Stimulated activated CD4-positive, alpha-beta T cell treated with anti-CD3 and anti-CD28 coated beads, Interleukin-2, amount 100 ng/mL, for 24 hours (primary cell): ENCODE data around the gene GLIS1.

Experiments
- DNase-seq, 2 donors: peaks; one replicate each; pipeline ENCODE4 v3.0.0-alpha.2; 2020

The GLIS1 gene

DNA sequence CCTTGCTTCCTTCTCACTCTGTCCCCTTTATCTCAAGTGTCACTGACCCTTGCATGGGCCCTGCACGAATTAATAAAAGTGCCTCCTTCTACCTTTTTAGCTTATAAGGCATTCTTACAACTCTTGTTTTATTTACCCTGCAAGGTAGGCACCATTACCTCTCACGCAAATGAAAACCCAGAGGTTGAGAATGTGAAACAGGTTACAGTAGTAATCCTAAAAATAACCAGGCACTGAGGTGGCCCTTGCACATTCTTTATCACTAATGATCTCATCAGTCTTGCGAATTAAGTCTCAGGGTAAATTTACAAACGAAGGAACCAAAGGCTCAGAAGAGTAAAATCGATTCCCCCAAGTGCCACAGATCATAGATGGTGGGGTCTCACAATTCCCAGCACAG lies 3.7 kb downstream of the GLIS1 start:
- DNase-seq: no peak

DNA sequence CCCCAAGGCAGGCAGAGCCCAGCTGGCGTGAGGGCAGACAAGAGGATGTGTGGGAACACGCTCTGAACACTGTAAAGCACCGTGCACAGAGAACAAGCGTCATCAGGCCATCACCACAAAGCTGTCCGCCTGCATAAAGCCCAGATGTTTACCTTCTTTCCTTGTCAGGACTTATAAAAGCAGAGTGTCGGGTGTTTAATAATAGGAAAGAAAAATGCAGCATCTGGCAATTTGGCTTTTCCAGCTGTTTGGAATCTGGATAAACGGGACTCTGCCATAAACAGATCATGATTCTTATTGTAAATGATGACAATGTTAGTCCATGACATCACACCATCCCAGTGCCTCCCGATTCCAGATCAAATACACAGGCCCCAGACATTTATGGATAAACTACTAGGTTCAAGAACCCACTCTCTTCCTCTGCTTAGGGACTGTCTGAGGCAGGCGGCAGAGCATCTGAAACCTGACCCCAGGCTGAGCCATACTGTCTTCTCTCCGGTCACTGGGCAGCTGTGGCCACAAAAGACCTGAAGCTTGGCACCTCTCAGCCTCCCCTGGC lies 4.2 kb downstream of the GLIS1 start:
- DNase-seq: no peak

DNA sequence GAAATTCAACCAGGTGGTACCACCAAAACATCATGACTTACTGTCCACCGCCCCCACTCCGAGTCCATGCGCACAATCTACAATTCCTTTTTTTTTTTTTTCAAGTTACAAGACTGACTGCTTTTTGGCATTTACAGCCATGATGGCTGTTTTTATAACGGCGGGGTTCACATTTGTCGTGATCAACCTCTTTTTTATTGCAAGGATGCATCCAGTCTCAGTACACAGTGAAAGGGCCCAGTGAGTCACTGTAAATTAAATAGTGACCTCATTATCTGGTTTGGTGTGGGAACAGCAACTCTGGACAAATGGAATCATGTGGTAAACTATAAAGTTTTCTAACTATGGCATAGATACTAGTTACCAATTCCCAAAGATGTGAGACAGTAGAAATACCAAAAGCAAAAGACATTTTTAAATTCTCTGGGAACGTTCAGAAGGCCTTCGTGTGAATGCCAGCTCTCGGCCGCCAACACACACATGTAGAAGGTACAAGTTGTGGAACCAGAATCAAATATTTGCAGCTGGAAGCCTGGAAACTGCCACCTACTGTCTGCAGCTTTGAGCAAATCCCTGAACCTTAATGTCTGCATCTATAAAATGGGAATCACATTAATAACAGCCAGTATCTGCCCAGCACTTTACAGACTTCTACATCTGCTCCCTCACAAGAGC lies 4.9 kb downstream of the GLIS1 start:
- no peak for DNase-seq

DNA sequence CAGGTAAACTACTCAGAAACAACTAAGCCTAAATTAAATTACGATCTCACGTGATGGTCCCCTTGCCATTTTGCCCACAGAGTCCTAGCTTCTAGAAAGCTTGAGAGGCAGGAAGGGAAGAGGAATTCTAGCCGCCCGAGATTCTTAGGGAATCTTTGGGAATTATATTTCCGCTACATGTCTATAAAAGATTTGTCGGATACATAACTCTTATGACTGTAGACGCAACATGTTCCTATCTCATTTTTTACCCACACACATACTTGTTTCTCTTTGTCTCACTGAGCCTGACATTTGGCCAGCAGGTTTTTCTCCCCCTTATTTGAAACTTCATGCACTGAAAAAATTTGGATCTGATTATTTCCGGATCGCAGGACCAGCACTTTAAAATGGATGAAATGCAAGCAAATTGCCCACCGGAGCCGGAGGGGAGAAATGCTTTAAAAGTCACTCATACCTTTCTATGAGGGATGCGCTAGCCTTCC lies 5.5 kb downstream of the GLIS1 start:
- DNase-seq: no peak

DNA sequence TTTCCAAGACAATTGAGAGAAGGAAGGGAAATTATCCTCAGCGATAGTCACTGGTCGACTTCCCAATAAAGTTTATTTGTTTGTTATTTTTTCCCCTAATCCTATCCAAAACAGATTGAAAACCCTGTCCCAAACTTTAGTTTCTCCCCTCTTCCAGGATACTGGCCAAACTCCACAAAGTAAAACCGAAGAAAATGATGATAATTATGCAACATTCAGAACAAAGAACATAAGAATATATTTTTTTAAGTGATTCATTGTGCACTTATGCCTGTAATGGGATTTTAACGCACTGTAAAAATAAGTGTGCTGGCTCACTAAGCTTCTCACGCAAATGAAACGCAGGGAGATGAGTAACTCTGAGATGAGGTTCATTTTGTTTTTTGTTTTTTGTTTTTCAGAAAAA lies 6.0 kb downstream of the GLIS1 start:
- DNase-seq: no peak

DNA sequence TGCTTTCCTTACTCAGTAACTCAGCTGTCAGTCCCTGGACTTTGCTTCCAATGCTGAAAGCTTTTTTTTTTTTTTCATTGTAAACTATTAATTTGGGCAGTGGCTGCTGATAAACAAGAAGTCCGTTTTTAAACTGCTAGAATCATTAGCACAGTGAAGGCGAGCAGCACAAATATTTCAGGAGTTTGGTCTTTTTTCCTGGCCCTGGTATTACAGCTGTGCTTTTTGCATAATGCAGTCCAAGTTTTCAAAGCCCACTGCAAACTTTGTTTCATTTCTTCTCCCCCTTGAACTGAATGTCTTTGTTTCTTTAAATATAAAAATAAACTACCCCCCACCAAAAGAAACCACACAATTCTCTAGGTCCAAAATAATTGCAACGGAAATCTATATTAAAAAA lies 6.6 kb downstream of the GLIS1 start:
- no peak for DNase-seq

DNA sequence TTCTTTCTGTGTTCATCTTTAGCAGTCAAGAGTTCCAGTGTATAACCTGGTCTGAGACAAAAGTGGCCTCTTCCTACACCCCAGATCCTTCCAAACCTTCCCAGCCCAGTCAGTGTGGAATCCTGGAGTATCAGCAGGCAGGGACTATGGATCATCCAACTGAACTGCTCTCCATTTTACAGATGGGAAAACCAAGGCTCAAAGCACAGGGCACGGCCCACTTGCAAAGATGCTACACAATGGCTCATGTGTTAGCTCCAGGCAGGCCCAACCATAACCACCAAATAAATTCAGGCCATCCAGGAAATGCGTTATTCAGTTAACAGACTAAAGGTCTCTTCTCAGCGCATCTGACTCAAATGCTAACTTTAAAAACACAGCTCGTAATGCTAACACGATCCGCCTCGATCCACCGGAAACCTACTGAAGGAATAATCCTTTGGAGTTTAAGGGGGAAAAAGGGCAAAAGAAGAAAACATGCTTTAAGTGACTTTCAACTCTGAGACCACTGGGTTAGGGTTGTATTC lies 7.1 kb downstream of the GLIS1 start:
- no peak for DNase-seq

DNA sequence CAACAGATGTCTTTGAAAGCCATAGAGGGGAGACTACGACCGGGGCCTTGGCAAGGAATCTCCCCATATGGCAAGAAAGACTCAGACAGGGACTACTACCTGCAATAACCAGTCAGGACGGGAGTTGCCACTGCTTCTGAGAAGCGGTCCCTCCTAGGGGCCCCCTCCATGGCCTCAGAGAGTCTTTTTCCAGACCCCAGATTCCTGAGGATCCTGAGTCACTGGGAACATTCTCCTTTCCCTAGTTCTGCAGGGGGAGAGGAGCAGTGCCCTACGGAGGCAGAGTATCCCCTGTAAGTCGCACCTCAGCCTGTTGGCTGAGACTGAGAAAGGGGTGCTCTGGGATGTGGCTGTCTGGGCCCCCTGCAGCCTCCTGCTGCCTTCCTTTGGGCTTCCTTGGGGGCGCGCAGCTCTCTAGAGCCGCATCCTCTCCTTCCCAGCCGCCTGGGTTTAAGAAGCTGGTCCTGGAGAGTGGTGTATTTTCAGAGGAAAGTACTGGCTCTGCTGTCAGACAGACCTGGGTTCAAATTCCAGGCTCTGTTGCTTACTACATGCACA lies 7.8 kb downstream of the GLIS1 start:
- DNase-seq: no peak

DNA sequence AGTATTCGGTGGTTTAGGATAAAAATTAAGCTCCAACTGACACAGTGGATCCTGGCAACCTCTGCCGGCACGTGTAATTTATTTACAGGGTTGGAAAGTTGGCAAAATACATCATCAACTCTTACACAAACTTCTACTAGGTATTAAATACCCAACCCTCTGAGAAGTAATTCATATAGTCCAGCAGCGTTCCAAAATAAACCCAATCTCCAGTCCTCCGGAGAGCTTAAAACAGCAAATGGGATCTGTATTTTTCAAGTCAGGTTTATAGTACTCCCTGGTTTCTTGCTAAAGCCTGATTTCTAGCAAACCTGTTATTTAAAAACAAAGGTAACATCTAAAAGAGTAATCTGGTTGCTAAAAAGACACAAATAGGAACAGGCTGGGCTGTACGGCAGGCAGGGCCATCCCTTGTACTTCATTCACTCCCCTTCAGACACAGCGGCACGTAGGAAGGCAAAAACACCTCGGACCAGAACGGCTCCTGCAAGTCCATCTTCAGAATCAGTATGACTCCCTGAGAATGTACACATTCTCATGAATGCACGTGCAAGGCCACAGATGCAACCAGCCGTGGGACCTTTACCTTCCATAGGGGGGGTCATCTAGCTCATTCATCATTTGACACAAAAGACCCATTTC lies 8.6 kb downstream of the GLIS1 start:
- DNase-seq: no peak

DNA sequence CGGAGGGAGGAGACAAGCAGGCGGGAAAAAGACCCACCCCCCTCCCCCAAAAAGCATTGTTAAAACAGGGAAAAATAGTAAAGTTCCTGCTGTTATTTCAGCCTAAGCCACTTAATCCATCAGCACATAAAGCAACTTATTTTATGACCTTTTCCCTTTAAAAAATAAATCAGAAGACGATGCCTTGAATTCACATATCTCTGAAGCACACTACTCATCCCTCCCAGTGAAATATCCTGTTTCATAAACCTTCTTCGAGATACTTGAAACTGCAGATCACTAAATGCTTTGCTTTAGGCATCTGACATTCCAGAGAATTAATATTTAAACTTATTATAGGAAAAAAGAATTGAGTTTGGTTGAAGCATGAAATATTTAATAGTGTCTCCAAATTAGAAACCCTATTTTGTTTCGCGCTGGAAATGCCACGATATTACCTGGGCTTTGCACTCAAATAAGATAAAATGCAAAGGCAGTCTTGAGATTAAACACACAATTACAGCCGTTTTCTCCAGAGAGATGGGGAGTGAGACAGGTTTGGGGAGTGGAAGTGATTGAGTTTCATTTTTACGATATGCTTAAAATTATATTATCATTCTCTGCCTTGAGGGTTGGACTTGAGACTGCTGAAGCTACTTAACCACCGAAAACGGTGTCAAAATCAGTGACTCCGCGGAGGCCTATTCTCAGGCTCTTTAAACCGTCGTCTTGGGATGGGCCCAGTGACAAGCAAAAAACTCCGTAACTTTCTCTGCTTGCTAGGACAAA lies 9.3 kb downstream of the GLIS1 start:
- DNase-seq: no peak

DNA sequence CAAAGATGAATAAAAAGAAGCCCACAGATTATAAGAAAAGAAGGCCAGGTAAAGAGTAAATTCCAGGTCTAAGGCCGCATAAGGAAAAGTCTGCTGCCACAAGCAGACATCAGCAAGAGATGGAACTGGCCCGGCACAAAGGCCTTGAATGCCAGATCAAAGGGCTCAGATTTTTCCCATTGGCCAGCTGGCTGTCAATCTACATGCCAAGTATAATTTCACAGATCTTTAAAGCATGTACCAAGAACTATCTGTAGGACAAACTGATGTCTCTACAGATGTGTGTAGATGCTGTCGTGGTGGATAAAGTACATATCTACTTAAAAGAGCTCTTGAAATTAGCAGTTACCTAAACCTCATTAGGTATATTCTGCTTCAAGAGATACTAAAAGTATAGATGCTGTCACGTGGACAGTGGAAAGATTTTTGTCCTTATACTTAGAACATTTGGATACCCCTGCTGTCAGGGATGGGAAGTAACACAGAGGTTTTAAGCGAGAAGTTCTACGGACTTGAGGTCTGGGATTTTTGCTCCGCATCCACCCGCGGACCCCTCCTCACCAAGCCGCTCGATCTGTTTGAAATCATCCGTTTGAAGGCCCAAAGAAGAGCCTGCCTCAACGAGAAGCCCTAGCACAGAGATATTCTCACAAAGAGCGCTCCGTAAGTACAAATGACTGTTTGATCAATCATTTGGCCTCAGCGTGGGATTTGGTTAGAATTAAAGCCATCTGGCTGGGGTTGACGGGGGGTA lies 10.1 kb downstream of the GLIS1 start:
- DNase-seq: no peak

DNA sequence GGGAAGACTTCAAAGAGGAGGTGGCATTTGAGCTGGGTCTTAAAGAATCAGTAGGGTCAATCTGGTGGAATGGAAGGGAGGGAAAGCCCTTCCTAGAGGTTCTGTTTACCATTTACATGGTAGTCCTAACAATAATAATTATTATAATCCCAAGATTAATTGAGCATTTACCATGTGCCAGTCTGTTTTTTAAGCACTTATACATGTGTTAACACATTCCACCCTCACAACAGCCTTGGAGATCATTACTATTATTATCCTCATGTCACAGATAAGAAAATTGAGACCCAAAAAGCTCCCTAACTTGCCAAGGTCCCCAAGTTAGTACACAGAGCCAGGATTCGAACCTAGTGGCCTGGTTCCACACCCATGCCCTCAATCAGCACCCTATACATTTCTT lies 10.8 kb downstream of the GLIS1 start:
- no peak for DNase-seq

DNA sequence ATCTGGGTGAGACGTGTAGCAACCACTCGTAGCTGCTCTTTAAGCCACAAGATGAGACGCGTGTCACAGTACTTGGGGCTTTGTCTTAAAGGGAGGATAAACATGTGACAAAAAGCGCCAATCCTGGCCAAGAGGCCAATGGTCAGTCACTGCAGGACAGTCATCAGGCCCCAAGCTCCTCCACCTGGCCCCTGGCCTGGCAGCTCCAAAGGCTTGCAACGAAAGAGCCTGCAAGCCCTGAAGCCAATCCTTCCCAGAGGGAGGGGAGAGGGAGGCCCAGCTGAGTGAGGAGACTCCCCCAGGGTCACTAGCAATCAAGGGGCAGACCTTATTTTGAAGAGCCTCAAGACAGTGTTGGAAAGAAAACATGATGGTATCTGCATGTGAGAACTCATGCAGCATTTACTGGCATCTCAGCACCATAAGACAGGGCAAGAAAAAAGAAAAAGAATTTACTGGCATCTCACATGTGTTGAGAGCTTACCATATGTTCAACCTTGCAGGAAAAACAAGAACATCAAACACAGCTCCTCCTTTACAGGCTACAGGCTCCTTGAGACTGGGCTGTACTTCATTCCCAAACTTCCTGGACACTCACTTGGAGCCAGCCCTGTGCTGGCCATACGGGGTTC lies 11.4 kb downstream of the GLIS1 start:
- DNase-seq: no peak

DNA sequence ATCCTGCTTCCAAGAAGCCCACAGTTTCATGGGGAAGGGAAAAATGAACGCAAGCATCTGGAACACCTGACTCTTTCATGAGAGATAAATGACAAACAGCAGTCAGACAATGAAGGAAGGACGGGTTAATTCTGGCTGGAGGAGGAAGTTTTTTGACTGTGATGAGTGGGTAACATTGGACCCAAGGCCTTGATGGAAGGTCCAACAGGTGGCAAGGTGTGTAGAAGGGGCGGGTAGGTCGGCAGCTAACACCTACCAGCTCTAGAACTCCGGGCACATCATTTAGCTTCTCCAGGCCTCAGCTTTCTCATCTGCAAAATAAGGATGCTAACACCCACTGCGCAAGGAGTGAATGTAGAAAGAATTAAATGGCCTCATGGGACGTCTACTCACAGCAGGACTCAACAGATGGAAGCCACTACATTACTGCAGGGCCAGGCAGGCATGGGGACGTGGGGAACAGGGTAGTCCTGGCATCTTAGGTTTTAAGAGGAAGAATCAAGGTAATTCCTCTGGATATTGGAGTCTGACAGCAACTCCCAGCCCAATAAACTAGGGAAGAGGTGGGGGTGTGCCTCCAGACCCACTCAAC lies 12.9 kb downstream of the GLIS1 start:
- DNase-seq: no peak

DNA sequence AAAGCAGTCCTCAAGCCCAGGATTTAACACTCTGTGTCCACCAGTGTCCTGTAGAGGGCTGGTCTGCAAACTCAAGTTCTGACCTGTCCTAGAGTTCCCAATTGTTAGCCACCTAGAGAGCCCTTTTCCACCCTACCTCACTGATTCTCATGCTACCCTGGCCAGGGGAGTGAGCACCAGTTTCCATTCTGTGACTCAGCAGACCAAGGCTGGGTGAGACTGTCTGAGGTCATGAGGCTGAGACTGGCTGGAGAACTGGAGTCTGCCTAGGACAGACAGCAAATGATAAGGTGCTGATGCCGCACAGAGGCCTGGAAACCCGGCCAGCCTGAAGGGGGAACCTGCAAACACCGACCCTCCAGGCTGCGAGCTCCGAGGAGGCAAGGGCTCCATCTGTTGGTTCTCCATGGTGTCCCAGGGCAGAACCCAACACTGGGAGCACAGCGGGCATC lies 13.7 kb downstream of the GLIS1 start:
- no peak for DNase-seq

DNA sequence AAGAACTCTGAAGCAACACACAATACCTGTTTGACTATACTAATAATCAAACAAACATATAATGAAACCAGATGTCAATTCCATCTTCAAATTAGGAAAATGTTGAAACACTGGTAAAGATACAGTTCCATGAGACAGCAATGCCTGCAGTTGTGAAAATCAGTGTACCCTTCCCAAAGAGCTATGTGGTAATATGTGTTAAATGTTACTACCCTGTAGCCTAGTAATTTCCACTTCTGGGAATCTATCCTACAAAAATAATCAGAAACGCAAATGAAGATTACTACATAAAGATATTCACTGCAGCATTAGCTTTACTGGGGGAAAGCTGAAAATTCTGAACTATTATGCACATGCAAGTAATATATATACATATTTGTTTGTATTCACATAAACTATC lies 16.9 kb downstream of the GLIS1 start:
- DNase-seq: no peak

DNA sequence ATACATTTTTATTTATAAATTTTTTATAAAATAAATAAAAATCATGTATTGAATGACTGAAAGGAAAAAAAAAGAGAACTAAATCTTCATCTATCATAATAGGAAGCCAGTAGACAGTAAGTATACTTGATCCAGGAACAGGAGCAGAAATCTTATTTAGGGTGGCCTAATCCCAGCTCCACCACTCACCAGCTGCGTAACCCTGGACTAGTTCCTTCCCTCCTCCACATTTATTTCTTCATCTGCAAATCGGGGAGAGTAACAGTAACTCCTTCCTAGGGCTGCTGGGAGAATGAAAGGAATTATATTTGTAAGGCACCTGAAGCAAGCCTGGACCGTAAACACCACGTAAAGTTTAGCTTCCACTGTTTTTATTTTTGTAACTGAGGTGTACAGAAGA lies 17.9 kb downstream of the GLIS1 start:
- no peak for DNase-seq

DNA sequence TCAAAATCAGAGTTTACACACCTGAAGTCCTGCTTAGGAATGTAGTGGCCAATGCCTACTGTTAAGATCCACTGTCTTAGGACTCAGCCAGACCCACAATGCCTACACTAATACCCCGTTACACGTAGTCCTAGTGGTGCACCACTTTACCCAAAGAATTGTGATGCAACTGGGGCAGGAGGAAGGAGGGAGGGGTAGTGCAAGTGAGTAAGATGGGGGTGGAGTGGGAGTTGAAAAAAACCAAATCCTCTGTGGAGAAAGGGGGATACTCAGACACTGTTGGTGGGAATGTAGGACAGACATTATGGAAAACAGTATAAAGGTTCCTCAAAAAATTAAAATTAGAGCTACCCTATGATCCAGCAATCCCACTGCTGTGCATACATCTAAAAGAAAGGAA lies 19.5 kb downstream of the GLIS1 start:
- no peak for DNase-seq

DNA sequence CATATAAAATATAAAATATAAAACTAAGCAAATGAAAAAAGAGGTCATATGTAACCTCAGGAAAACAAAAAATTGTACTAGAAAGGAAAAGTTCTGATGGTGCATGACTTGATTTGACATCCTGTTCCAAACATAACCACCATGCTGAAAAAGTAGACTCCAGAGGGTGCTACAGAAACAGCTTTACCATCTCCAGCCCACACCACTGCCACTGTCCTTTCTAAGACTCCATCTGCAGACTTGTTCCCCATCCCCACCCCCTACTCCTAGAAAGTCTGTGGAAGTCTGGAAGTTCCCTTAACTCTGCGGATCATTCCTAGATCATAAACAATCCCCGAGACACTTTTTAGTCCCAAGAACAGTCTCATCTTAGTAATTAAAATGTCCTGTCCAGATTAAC lies 20.5 kb downstream of the GLIS1 start:
- no peak for DNase-seq

DNA sequence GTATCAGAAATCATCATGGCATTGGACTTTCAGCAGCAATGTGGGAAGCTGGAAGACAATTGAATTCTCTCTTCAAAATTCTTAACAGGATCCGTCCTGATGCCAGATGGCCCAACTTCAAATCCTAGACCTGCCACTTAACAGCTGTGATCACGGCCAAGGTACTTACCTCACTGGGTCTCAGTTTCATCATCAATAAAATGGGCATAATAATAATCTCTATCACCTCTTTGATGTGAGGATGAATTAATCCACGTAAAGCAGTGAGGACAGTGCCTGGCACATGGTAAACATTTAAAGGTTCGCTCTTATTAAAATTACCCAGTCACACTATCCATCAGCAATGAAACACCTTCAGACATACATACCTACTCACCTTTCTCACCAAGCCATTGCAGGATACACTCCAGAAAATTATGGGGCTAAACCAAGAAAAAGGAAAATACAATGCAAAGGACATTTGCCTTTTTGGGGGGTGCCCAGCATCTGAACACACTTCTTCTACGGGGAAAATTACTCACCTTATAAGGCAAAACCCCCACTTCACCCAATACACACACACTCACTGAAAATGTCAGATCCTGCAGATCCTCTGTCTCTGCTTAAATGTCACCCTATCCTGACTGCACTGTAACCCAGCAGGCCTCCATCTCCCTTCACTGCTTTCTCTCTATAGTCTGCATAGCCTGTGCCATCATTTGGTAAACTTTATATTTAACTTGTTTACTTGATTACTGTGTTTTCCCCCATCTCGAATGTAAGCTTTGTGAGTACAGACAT lies 21.7 kb downstream of the GLIS1 start:
- DNase-seq: no peak

DNA sequence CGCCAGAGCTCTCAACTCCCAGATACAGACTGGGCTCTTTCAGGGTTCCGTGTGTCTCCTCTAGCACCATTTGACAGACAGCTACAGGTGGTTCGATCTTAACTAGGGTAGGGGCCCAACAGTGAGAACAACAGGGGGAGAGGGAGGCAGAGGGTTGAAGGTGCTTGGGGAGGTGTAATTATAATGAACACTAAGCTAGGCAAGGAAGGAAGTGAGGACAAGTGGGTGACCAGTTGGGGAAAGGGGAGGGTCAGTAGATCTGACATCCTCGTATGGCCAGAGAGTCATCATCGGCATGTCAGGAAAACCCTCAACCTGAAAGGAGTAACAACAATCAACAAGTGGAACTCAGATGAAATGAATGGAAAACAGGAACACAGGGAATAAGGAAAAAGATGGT lies 22.8 kb downstream of the GLIS1 start:
- DNase-seq: no peak
